NCI-H82 (cell line): ENCODE measurements around the gene SHROOM1.
"Not testable (repeated sequence)": the region's sequence is repeated elsewhere in the genome, so short reads cannot be mapped to it uniquely, and the experiment has no call there.

Experiments
- DNase-seq: peaks from one replicate; lab custom pipeline; 2025; lab: John Stamatoyannopoulos, UW

The SHROOM1 gene

DNA sequence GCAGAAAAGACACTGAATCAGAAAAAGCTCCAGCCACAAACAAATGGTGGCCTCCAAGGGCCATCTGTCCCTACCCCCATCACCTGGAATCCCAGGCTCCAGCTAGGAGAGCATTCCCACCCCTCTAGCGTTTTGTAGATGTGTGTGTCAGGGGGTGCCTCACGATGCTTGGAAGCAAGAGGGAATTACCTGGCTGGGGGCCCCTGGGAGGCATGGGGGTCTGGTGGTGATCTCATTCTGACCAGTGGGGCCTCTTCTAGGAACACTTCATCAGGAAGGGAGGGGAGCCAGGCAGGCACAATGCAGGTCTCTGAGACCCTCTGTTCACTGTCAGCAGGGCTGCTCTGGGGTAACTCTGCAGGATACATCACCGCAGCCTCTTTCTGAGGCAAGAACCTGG, 6.0 kb downstream of the SHROOM1 start:
- DNase-seq, result no peak

DNA sequence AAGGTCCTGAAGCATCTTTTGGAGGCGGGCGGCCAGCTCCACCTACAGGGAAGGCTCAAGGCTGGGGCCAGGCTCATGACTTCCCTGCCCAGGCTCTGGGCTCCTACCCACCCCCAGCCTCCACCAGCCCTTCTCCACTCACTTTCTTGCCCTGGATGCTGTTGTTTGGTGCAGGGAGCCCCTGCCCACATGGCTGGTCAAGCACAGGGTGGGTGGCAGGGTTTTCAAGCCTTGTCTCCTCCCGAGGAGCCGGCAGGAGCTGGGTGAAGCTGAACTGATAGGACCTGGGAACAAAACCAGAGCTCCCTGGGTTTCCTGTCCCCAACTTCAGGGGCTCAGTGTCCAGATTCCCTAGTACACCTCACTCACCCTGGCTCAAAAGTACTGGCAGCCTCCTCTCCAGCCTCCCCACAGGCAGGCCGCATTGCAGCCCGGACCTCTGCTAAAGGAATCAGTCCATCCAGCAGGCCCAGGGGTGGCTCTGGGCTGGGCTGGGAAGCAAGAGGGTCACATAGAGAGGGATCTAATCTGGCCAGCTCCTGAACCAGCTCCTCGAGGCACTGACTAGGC, 6.9 kb downstream of the SHROOM1 start:
- no peak for DNase-seq

DNA sequence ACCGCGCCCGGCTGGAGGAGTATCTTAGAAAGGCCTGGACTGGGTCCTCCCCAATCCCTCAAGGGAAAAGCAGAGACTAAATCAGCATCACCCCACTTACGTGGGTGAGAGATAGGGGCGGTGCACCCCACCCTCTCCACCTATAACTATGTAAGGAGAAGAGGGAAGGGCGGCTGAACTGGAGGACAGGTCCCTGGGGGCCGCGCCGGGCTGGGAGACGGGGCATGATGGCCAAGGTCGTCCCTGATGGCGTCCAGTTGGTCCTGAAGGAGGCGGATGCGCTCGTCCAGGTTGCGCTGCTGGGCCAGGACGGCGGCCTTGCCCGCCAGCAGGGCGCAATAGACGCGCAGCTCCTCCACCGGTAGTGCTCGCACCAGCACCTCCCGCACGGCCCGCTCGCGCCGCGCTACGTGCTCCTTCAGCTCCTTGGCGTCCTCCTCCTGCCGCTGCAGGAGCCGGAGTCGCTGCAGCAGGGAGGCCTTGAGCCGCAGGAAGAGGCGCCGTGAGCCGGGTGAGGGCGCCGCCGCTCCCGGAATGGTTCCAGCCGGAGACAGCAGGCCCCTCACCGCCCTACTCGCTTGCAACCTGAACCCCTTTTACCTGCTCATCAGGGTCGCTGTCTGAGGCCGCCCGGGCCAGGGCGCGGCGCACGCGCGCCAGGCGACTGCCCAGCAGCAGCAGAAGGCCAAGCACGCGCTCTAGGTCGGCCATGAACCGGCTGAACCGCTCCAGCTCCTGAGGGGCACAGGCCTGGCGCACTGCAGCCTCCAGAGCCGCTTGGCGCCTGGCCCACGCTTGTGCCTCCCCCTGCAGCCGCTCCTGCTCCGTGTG, 7.6 kb downstream of the SHROOM1 start:
- no peak for DNase-seq

DNA sequence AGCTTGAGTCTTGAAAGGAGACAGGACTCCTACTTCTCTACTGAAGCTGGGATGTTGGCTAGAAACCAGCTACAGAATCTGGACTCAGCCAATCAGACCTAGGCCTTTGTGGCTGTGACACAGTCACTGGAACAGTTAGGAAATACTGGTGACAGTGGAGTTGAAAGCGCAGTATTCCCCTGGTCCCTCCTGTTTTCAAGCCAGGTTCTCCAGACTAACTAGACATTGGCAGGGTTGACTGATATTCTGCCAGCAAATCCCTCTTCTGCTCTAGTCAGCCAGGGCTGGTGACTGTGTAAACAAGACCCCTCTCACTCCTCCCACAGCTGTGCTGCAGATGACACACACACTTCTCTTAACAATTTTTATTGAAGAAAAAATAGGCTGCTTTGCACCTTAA, 8.7 kb downstream of the SHROOM1 start:
- no peak for DNase-seq

DNA sequence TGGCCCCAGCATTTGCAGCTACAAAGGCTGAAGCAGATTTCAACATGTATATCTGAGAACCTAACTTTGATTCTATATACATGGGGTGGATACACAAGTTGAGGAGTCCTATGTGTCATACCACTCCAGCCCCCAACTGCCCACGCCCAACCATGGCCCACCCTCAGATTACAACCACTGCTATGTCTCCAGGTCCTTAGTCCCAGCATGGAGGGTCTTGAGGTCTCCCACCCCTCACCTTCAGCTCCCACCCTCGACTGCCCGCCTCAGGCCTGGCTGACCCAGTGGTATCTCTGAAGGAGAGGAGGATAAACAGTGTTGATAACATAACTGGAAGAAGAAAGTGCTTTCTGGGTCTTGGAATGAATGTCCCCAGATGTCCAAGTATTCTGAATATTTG, 9.1 kb downstream of the SHROOM1 start:
- DNase-seq, result no peak

DNA sequence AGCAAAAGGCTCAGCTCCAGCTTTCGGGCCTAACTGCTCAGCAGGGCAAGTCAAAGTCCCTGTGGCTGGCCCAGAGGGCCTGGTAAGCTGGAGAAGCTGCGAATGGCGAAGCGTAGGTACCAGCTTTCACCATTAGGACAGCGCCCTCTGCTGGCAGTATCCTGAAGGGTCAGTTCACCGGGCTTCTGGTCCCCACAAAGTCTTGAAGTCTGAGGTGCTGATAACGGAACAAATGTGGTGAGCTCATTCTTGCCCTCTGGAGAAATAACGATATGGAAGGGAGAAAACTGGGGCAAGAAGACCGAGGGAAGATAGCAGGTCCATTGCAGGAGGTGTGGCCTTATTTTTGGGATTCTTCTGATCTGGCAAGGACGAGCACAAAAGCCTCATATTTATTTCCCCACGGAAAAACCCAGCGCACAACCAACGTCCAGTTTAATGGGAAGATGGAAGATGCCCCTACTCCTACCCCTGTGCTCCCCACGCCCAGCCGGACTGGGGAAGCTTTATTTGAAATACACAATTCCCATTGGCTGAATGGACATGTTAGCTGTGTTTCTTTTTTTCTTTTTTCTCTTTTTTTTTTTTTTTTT, 10.2 kb downstream of the SHROOM1 start:
- DNase-seq, result peak; percentile 94

DNA sequence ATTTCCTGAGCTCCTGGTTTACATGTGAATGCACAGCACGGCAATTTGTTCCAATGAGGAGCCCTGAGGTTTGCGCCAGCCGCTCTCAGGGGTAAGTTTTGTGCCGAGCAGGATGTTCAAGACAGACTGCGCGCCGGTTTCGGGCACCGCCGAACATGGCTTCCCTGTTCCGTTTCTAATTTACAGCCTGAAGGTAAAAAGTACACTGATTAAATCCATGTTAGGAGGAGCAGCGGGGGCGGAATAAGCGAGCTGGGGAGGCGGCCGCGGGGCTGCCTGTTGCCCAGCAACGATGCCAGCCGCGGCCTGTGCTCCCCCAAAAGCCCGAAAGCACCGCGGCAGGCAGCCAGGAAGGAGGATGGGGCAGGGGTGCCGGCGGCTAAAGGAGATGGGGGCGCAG, 11.0 kb downstream of the SHROOM1 start:
- no peak for DNase-seq

DNA sequence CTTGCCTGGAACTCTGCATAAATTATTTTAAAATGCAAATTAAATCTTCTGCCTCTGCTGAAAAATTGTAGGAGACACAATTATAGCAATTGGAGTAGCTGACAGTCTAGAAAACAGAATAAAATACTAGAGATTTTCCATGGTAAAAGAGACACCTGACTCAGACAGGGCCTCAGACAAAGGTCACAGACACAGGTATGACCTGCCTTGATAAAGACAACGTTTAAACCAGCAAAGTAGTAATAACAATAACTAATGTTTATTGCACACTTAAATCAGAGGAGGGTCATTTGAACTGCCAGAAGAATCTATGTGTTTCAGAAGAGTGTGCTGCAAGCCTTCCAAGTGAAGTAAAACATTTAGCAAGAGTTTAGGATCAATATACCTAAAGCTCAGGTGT, 13.4 kb downstream of the SHROOM1 start:
- DNase-seq, result no peak

DNA sequence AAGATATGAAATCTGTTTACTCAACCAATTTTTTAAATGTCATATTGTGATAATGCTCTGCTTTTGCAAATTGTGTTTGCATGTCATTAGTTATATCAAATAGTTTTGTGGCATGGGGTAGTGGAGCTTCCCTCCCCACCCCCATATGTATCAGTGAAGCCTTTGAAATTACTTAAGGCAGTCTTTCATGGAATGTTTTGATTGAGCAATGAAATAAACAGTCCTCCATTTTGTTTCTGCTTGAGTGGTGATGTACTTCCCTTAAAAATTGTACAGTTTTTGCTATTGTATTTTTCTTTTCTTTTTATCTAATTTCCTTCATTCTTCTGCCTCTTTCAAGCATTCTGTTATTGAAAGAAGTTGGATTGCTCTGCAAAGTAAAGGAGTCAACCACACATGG, 13.9 kb downstream of the SHROOM1 start:
- DNase-seq, result no peak

DNA sequence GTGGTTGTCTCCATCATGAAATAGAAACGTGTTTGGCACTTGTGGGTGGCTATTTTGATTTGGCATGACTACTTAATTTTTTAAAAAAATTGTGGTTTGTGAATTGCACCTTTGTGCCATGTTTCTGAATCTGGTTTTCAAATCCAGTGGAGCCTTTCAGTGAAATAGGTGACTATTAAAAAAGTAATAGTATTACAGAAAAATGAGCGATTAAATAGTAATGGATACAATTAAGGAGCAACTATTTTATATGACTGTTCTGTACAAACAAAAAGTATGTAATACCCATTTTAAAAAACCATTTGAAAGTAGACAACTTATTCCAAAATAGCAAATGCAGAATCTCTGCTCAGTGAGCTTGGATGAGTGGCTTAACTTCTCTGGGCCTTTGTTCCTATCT, 14.4 kb downstream of the SHROOM1 start:
- no peak for DNase-seq

DNA sequence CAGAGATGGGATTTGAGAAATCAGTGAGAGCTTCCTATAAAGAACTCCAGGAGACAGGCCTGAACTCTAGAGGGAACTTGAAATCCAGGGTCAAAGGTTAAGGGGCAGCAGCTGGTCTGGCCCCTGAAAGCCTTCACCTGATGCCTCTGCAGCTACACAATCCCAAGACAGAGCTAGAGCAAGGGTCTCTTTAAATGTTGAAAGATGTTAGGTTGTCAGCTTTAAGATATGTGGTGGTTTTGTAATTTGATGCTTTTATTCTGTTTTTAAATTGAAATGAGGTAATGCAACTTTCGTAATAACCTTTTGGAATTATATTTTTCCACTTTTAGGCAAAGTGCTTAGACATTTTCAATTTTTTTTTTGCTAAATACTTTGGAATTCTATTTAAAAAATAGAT, 15.0 kb downstream of the SHROOM1 start:
- no peak for DNase-seq

DNA sequence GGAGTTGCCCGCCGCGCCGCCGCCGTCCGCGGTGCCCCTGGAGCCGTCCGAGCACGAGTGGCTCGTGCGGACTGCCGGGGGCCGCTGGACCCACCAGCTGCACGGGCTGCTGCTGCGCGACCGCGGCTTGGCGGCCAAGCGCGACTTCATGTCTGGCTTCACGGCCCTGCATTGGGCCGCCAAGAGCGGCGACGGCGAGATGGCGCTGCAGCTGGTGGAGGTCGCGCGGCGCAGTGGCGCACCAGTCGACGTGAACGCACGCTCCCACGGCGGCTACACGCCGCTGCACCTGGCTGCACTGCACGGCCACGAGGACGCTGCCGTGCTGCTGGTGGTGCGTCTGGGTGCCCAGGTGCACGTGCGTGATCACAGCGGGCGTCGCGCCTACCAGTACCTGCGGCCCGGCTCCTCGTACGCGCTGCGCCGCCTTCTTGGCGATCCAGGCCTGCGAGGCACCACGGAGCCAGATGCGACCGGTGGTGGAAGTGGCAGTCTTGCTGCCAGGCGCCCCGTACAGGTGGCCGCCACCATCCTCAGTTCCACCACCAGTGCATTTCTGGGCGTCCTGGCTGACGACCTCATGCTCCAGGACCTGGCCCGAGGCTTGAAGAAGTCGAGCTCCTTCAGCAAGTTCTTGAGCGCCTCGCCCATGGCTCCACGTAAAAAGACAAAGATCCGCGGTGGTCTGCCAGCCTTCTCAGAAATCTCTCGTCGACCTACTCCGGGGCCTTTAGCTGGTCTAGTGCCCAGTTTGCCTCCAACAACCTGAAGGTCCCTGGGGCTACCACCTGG, 15.7 kb downstream of the SHROOM1 start:
- DNase-seq, result no peak

DNA sequence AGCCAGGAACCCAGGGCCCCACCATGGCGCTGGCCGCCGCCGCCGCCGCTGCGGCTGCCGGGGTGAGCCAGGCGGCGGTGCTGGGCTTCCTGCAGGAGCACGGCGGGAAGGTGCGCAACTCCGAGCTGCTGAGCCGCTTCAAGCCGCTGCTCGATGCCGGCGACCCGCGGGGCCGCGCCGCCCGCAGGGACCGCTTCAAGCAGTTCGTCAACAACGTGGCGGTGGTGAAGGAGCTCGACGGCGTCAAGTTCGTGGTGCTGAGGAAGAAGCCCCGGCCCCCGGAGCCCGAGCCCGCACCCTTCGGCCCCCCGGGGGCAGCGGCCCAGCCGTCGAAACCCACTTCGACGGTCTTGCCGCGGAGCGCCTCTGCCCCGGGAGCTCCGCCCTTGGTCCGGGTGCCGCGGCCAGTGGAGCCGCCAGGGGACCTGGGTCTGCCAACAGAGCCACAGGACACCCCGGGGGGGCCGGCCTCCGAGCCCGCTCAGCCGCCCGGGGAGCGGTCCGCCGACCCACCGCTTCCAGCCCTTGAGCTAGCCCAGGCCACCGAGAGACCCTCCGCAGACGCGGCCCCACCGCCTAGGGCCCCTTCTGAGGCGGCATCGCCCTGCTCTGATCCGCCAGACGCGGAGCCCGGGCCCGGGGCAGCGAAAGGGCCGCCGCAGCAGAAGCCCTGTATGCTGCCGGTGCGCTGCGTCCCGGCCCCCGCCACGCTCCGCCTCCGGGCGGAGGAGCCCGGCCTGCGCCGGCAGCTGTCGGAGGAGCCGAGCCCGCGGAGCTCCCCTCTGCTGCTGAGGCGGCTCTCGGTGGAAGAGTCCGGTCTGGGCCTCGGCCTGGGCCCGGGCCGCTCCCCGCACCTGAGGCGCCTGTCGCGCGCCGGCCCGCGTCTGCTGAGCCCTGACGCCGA, 16.6 kb downstream of the SHROOM1 start:
- DNase-seq, result peak; percentile 43

DNA sequence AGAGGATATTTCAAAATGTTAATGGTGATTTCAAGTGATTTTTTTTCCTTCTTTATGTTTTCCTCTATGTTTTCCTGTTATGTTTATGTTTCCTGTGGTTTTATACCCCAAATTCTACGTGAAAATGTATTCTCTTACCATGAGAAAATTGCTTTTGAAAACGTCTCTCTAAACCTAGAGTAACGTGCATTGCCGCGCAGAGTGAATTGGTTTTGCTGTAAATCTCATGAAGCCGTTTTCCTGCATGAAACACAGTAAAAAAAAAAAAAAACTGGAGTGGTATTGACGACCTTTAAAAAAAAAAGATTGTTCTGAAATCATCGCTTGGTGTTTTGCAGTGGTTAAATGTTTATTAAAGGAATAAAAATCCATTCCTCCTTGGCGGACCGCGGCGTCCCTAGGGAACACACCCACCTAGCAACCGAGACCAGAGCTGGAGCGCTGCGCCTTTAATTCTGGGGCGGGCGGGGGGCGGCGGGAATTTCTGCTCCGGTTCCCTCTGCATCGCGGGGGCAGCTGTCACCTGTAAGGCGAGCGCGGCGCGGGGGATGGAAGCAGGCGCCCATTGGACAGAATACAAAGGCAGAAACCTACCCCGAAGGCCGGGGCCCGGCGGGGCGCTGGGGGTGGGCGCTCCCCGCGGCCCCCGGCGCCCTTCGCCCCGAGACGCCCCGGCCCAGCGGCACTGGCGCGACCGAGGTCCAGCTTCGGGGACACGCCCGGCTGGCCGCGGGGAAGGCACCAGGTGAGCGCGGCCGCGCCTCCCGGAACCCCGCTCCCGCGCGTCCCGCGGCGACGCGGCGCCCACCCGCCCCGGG, 17.5 kb downstream of the SHROOM1 start, which contains the start of gene SOWAHA:
Gene SOWAHA (plus strand): TSS at position 522 of the 818 bp plus-strand sequence. CDS start 320 bp downstream, outside the sequence.
- DNase-seq, result peak; percentile 62

DNA sequence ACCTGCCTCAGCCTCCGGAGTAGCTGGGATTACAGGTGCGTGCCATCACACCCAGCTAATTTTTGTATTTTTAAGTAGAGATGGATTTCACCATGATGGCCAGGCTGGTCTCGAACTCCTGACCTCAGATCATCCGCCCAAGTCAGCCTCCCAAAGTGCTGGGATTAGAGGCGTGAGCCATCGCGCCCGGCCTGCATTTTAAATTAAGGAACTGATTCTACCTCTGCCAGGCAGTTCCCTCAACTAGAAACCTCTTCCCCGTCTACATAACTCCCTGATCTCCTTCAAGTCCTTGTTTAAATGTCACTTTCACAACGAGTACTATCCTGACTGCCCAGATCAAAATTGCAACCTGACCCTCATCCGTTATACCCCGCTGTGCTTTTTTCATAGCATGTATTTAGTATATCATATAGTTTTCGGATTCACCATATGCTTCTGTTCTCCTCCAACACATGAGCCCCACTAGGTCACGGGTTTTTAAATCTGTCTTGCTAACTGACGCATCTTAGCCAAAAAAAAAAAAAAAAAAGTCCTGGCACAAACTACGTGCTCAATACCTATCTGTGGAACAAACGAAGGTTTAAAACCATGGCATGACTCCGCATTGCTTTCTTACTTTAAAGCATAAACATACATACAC, 18.2 kb downstream of the SHROOM1 start:
- DNase-seq, result peak; percentile 14

DNA sequence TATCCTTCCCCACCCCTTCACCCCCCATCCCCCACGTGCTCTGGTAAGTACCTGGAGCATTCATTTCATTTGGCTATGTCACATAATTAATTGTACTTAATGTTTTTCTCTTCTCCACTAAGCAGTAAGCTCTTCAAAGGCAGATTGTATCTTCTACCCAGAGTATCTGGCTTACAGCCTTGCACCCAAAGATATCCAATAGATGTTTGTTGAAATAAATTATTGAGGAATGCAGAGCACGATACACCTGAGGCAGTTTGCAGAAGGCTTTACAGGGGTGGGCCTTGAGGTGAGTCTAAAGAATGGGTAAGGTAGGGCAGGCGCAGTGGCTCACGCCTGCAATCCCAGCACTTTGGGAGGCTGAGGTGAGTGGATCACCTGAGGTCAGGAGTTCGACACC, 19.8 kb downstream of the SHROOM1 start:
- DNase-seq, result no peak

DNA sequence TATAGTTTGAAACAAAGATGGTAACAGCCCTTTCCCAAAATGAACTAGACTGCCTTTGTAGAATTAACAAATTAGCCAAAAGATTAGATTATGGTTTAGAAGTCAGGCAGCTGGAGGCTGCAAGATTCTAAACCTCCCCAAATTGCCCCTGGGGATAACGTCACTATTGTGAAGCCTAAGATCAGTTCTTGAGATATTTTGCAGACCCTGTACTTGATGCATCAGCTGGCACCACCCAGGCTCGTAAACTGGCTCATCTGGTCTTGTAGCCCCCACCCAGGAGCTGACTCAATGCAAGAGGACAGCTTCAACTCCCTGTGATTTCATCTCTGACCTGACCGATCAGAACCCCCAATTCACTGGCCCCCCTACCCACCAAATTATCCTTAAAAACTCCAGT, 21.6 kb downstream of the SHROOM1 start:
- no peak for DNase-seq

DNA sequence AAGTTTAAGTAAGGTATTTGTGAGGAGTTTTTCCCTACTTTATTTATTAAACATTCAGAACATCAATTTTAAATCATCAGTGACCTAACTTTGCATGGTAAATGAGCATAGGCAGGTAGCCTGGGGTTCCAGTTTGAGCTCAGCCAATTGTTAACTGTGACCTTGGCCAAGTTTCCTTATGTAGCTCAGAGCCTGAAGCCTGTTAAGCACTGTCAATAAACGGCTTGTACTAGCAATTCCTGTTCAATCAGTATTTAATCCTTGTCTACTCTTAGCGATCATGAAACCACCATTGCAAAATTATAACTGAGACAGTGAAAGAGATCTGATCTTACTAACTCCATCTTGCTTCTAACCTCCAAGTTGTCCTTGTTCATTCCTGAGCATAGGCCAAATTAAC, 22.0 kb downstream of the SHROOM1 start:
- DNase-seq, result no peak

DNA sequence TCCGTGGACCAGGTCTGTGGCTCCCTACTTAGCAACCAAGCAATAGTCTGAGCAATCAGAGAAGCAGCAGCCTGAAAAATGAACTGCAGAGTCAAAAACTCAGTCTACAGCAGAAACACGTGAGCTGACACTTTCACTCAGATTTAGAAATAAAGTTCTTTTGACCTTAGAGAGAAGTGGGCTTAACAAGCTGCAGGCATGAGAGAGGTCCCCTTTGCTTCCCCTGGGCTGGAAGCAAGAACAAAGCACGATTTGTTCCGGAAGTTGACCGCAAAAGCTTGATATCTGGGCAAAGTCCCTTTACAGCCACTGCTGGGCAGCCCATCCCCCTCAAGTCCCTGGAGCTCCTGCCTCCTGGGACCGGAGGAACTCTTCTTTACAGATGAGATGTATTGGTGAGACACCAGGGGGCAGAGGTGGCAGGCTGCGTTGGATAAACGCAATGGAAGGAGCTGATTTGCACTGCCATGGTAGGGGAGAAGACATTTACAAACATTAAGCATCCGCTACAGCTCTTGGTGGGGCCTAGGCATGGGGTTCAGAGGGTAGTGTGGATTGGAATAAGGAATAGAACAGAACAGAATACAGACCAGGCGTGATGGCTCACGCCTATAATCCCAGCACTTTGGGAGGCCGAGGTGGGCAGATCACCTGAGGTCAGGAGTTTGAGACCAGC, 23.1 kb downstream of the SHROOM1 start:
- peak; percentile 59 for DNase-seq

DNA sequence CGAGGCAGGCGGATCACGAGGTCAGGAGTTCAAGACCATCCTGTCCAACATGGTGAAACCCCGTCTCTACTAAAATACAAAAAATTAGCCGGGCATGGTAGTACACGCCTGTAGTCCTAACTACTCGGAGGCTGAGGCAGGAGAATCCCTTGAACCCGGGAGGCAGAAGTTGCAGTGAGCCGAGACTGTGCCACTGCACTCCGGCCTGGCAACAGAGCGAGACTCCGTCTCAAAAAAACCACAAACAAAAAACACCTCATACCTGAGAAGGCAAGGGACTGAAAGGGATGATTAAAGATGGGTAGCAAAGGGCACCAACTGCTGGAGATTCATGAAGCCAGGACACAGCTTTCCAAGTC, 23.7 kb downstream of the SHROOM1 start:
- not testable (repeated sequence) for DNase-seq
